Heart left ventricle (tissue), 16 donors: ENCODE measurements around the gene NRSN2. TPM values are rescaled to one million over a fixed set of nuclear protein-coding genes. Genes with fewer than 3 reads are reported as not detected.

ENCODE experiments used
- ATAC-seq, 4 donors: fragments of 200-7000 bp; cut with Tn5 transposase; one replicate each; pipeline ENCODE4 v1.9.1; 2020 to 2022; ENCODE audit warnings: moderate library complexity in 4 of 4, mild to moderate bottlenecking in 3 of 4, moderate number of reproducible peaks in 1 of 4
- DNase-seq, 5 donors: peaks; one replicate each; pipeline ENCODE4 v3.0.0-alpha.2; 2020
- H3K27ac ChIP-seq, 12 donors: fragments of 200-600 bp; sonication (generic) in 4 of 12; one replicate each; pipeline versions ENCODE4 v1.5.0 to v1.8.0; 2016 to 2022; ENCODE audit warnings: mild to moderate bottlenecking in 2 of 12
- H3K27me3 ChIP-seq, 9 donors: fragments of 200-600 bp; sonication (generic) in 2 of 9; one replicate each; pipeline versions ENCODE4 v1.5.1 to v1.8.0; 2016 to 2022; ENCODE audit warnings: mild to moderate bottlenecking in 3 of 9
- H3K36me3 ChIP-seq, 9 donors: fragments of 200-600 bp; sonication (generic) in 2 of 9; one replicate each; pipeline versions ENCODE4 v1.5.0 to v1.8.0; 2018 to 2022; ENCODE audit warnings: mild to moderate bottlenecking in 2 of 9
- H3K4me1 ChIP-seq, 12 donors: fragments of 200-600 bp; sonication (generic) in 4 of 12; one replicate each; pipeline versions ENCODE4 v1.5.0 to v1.8.0; 2016 to 2022; ENCODE audit warnings: mild to moderate bottlenecking in 3 of 12
- H3K4me3 ChIP-seq, 12 donors: fragments of 200-600 bp; sonication (generic) in 4 of 12; one replicate each; pipeline versions ENCODE4 v1.5.0 to v1.8.0; 2017 to 2022; ENCODE audit warnings: mild to moderate bottlenecking in 9 of 12, moderate library complexity in 4 of 12
- H3K9me3 ChIP-seq, 12 donors: fragments of 200-600 bp; sonication (generic) in 4 of 12; one replicate each; pipeline versions ENCODE4 v1.5.0 to v1.8.0; 2016 to 2022; ENCODE audit warnings: mild to moderate bottlenecking in 1 of 12
- CTCF ChIP-seq, 12 donors: fragments of 200-600 bp; sonication (generic) in 4 of 12; IDR thresholded peaks; one replicate each; pipeline versions ENCODE4 v1.5.0 to v1.8.0; 2018 to 2022; ENCODE audit warnings: antibody characterized with exemption in 12 of 12, mild to moderate bottlenecking in 5 of 12
- POLR2A ChIP-seq, 2 donors: fragments of 450-650 bp; IDR thresholded peaks; one replicate each; pipeline ENCODE4 v1.6.1; 2017; ENCODE audit warnings: antibody characterized with exemption in 2 of 2, mild to moderate bottlenecking in 2 of 2, moderate library complexity in 2 of 2
- WGBS, 4 donors: extraction: QIAGEN DNeasy Blood & Tissue Kit in 2 of 4; methylation state at CpG; one replicate each; pipeline versions ENCODE4 v1.1.5 to v1.1.7; 2013 to 2018; 5-methylcytosine and 5-hydroxymethylcytosine counted together
- intact Hi-C, 10 donors: fragments of 100-400 bp; cut with DNase I; formaldehyde crosslinking; loops; one replicate each; pipeline versions ENCODE4 v1.11.1 to v1.14.2; 2022
- polyA plus RNA-seq, 2 donors: library from polyadenylated mRNA; stranded (reverse); fragments of 200-250 nt; gene quantifications; one replicate each; pipeline ENCODE4 v1.2.3, GENCODE V29; 2013
- total RNA-seq, 9 donors: library from RNA; depleted of rRNA in 2 of 9; stranded (reverse); fragments of >200 nt in 2 of 9; fragmentation: NEBNext Ultra II Directional in 3 of 9; extraction: Animal tissue kit (Norgen Biotek cat#: 25700) in 3 of 9; gene quantifications; one replicate each; pipeline versions ENCODE4 v1.1.0 to v1.2.4, GENCODE V29; 2016 to 2023
- donor health status: ischemic (EF 13 %, LVEDD 7.1; RV severe dilation, severe dysfunction).
- donor health status: healthy with polysubstance abuse.
- donor health status: DM: no; HTN: yes; CAD: no.
- donor health status: DM: no; HTN: no; CAD: no.
- donor health status: ischemic (EF 25% LVEDD 6.9; RV normal size, moderate dysfunction).
- donor health status: ischemic (EF 25% LVEDD 5.7; RV mildly dilated, moderate dysfunction).
- donor health status: healthy.
- donor health status: DM: yes; HTN: yes; CAD: no.
- donor health status: ischemic (EF 35%, LVEDD 5.7; RV mildly dilated, moderate dysfunction).
- donor health status: nonischemic (EF 11% LVEDD 7.7; RV severe dilation, severe dysfunction).
- donor health status: DM: yes; HTN: yes; CAD: no.
- donor health status: PGD.
- donor health status: ischemic (EF 29% LVEDD 5.4; RV normal size, mild dysfunction).
- donor health status: nonischemic (EF 23%, LVEDD 6.1; RV moderate dilation, normal function).

The NRSN2 gene
- total and polyA plus RNA-seq, 11 donors = 13.8 to 49.5 (median 28.1) TPM

GRCh38 chr20:356745-357144 lies 9.8 kb downstream of the NRSN2 start:
- no peak for DNase-seq
- WGBS, 4 donors = 87 to 93% (median 90%) methylated on average over 10 of the region's 10 CpGs
- intact Hi-C loops = loop anchor here in 8 of 10 donors (5.0 to 10.0 kb wide), 8 partner anchors 68 to 388 kb away; partner anchors contain the start of gene SRXN1 (in 1 of the 8)
- no peak for TF ChIP-seq POLR2A (IDR thresholded peaks at IDR 0.05)
- TF ChIP-seq CTCF (IDR thresholded peaks at IDR 0.05) = no peak
- H3K27me3 ChIP-seq = no peaks in the 10 kb centered on the region
- H3K4me1 ChIP-seq = peaks cover 0 to 8% (median 0%) of the 10 kb centered on the region in 12 donors
- no peak overlapping the region for H3K4me3 ChIP-seq
- no peak for ATAC-seq
- H3K27ac ChIP-seq = no peak overlapping the region
- no peaks in the 10 kb centered on the region for H3K9me3 ChIP-seq
- H3K36me3 ChIP-seq = peaks cover 0 to 21% (median 4%) of the 10 kb centered on the region in 9 donors

GRCh38 chr20:358891-359555 lies 12.1 kb downstream of the NRSN2 start:
- Histone ChIP-seq H3K9me3 (no peaks in the 10 kb centered on the region), H3K36me3 (no peaks in the 10 kb centered on the region), H3K27ac (no peak overlapping the region), H3K4me1 (peaks cover 0 to 19% (median 1%) of the 10 kb centered on the region in 12 donors), H3K27me3 (no peaks in the 10 kb centered on the region), H3K4me3 (no peak overlapping the region)
- 72 to 84% (median 80%) methylated on average over 4 of the region's 4 CpGs for WGBS, 4 donors
- intact Hi-C loops = loop anchor here in 8 of 10 donors (5.0 to 10.0 kb wide), 8 partner anchors 66 to 386 kb away; partner anchors contain the start of gene SRXN1 (in 1 of the 8)
- ATAC-seq (no peak), DNase-seq (no peak)
- TF ChIP-seq POLR2A (IDR thresholded peaks at IDR 0.05) (no peak), CTCF (IDR thresholded peaks at IDR 0.05) (no peak)

- Histone ChIP-seq H3K4me1 (peaks cover 0 to 12% (median 0%) of the 10 kb centered on the region in 12 donors), H3K9me3 (no peaks in the 10 kb centered on the region), H3K27me3 (no peaks in the 10 kb centered on the region), H3K4me3 (no peak overlapping the region), H3K27ac (no peak overlapping the region), H3K36me3 (no peaks in the 10 kb centered on the region)
- TF ChIP-seq POLR2A (IDR thresholded peaks at IDR 0.05) (no peak), CTCF (IDR thresholded peaks at IDR 0.05) (no peak)
- ATAC-seq = no peak
- intact Hi-C loops = loop anchor here in 1 of 10 donors (5.0 kb wide), 1 partner anchor 46 kb away; the partner anchor contains the start of gene RBCK1
- WGBS, 4 donors = 84 to 93% (median 92%) methylated on average over 8 of the region's 8 CpGs
- DNase-seq = no peak
Measured at GRCh38 chr20:361561-361960, 14.7 kb downstream of the NRSN2 start.
